Stimulated activated CD4-positive, alpha-beta T cell treated with anti-CD3 and anti-CD28 coated beads, Interleukin-1b, Interleukin-23, amount 100 ng/mL, for 4 hours (primary cell): ENCODE measurements around the gene NPAS2.

Experiments used
- DNase-seq, 2 donors: peaks; one replicate each; pipeline ENCODE4 v3.0.0-alpha.2; 2020; ENCODE audit warnings: low read depth in 2 of 2

NPAS2 gene, protein sequence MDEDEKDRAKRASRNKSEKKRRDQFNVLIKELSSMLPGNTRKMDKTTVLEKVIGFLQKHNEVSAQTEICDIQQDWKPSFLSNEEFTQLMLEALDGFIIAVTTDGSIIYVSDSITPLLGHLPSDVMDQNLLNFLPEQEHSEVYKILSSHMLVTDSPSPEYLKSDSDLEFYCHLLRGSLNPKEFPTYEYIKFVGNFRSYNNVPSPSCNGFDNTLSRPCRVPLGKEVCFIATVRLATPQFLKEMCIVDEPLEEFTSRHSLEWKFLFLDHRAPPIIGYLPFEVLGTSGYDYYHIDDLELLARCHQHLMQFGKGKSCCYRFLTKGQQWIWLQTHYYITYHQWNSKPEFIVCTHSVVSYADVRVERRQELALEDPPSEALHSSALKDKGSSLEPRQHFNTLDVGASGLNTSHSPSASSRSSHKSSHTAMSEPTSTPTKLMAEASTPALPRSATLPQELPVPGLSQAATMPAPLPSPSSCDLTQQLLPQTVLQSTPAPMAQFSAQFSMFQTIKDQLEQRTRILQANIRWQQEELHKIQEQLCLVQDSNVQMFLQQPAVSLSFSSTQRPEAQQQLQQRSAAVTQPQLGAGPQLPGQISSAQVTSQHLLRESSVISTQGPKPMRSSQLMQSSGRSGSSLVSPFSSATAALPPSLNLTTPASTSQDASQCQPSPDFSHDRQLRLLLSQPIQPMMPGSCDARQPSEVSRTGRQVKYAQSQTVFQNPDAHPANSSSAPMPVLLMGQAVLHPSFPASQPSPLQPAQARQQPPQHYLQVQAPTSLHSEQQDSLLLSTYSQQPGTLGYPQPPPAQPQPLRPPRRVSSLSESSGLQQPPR

DNA sequence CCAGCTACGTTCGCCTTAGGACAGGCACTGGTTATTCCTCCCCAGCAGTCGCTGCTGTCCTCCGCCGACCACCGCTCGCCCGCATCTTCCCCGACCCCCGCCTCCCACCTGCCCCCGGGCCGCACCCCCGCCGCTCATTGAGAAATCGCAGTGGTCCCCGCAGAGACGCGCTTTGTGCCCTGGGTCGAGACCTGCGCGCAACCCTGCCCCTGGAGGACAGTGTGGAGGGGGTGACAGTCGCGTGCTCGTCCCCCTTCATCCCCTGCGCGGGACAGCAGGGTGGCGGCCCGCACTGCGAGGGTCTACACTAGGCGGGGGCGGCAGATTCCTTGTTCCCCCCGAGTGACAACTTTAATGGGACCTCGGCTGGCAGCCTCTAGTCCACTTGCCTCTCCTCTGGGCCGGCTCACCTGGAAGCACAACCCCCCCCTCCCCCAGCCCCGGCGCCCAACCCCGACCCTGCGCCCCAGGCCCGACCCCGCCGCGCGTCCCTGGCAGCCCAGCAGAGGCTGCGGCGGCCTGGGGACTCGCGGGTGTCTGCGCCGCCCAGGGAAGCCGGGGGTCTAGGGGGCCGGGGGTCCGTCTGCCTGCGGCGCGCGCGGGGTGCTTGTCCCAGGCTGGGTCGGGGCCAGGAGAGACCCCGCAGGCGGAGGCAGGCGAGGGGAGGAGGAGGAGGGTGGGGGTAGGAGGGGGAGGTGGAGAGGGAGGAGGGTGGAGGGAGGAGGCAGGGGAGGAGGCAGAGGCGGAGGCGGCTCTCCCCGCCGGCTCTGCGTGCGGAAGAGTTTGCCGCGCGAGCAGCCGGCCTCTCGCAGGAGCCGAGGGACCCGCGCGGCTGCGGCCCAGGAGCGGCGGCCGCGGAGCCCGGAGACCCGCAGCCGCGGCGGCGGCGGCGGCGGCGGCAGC is at the start of gene NPAS2:
Gene NPAS2, plus strand, starts transcription at position 770 of the 903 bp plus-strand sequence. CDS start 84,616 bp downstream, outside the sequence.
- DNase-seq, result peak in 1 of 2 donors; percentile 15

DNA sequence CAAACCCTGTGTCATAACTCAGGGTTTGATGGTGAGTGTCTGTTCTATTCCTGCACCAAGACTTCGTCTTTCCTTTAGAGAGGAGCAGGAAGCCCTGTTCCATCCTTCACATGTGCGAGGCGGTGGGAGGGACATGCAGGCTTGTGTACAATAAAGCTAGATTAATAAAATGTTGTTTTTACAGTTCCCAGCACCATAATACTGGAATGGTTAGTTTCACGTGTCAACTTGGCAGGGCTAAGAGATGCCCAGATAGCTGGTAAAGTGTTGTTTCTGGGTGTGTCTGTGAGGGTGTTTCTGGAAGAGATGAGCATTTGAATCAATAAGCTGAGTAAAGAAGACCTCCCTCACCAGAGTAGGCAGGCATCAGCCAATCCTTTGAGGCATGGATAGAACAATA is 48.8 kb upstream of the NPAS2 start:
- DNase-seq, result no peak

DNA sequence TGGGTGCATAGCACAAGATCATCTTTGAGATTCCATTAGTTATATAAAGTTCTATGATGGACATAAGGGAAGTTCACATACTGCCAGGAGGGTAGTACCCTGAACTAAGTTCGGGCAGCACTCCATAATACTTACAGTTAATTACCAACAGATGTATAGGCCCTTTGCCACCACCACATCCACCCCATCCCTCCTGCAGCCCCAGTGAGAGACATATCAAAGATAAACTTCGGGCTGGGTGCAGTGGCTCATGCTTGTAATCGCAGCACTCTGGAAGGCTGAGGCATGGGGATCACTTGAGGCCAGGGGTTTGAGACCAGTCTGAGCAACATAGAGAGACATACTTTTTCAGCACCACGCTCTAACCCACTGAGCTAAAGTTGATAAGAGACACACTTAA is 46.4 kb upstream of the NPAS2 start:
- DNase-seq, result no peak

DNA sequence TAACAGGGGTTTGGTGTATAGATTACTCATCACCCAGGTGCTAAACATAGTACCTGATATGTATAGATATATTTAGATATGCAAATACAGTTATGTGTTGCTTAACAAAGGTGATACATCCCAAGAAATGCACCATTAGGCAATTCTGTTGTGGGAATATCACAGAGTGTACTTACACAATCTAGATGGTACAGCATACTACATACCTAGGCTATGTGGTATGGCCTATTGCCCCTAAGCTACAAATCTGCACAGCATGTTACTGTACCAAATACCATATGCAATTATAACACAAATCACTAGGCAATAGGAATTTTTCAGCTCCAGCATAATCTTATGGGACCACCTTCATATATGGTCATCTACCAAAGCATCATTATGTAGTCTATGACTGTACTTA is 43.5 kb upstream of the NPAS2 start:
- DNase-seq, result no peak

DNA sequence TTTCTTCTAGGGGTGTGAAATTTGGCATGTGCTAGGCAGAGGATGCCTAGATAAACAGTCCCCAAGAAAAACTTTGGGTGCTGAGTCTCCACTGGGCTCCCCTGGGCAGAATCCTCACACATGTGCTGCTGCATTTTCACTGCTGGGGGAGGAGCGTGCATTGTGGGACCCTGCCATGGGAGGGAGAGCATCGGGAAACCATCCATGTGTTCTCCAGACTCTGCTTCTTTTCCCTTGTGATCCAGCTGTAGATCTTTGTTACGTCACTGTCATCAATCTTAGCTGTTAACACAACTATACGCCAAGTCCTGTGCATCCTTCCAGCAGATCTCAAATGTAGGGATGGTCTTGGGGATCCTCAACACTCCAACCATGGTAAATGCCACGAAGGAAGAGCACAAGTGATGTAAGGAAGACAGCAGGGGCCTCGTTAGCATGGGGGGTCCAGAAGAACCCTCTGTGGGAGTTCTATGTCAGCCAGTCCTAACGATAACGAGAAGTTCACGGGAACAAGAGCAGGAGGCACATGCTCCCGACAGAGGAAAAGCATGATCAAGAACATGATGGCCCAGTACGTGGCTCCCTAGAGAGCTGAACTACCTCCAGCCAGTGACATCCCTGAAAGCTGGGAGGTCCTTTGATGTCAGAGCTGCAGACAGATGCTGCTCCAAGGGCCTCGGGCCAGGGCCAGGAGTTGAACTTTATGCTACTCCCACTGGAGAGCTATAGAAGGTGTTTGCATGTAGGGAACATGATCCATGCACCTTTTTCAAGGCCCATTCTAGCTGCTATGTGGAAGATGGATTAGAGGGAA is 41.1 kb upstream of the NPAS2 start:
- DNase-seq, result no peak

DNA sequence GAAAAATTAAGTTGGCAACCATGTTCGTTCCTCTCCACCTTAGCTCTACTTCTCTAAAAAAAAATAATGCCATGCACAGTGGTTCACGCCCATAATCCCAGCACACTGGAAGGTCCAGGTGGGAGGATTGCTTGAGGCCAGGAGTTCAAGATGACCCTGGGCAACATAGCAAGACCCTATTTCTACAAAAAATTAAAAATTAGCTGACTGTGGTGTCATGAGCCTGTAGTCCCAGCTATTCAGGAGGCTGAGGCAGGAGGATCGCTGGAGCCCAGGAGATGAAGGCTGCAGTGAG is 40.1 kb upstream of the NPAS2 start:
- no peak for DNase-seq

DNA sequence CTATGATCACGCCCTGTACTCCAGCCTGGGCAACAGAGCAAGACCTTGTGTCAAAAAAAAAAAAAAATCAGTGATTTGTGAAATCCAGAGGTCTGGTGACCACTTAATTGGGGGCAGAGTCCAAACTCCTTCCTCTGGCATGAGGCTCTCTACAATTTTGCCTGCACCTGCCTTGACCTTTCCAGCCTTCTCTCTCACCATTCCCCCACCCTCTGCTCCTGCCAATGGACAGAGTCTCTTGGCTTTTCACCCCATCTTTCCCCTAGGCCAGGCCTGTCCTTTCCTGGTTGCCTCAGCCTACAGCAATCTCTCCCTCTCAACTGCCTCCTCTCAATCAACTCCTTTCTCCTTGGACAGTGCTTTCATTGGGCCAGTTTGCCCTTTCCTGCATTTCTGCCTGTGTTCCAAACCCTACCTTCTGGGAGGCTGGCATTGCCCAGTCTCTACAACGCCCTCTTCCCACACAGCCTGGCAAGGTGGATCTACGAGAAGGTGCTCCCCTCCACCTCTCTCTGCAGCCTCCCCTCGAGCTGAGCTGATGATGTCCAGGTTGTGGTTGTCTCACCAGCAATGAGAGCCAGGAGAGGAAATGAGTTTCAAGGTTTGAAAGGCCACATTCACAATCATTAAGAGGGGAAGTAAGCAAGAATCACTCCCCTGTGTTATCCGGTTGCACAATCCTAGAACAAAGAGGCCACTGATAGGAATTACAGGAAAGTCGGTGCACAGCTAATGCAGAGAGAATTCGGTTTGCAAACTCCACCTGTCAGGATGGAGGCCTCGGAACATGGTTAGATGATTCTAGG is 39.5 kb upstream of the NPAS2 start:
- no peak for DNase-seq

DNA sequence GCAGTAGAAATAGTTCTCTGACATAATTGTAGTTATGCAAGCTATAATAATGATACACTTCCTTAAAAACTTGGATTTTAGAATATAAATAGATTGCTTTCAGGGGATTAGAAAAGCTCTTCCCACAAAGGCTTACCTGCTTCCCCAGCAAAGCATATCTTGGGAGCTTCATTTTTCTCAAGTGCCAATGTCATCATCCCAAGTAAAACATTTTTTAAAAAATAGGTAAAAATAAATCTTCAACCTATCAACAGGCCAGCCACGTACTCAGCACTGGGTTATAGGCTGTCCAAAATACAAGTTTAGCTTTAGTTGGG is 39.0 kb upstream of the NPAS2 start:
- no peak for DNase-seq

DNA sequence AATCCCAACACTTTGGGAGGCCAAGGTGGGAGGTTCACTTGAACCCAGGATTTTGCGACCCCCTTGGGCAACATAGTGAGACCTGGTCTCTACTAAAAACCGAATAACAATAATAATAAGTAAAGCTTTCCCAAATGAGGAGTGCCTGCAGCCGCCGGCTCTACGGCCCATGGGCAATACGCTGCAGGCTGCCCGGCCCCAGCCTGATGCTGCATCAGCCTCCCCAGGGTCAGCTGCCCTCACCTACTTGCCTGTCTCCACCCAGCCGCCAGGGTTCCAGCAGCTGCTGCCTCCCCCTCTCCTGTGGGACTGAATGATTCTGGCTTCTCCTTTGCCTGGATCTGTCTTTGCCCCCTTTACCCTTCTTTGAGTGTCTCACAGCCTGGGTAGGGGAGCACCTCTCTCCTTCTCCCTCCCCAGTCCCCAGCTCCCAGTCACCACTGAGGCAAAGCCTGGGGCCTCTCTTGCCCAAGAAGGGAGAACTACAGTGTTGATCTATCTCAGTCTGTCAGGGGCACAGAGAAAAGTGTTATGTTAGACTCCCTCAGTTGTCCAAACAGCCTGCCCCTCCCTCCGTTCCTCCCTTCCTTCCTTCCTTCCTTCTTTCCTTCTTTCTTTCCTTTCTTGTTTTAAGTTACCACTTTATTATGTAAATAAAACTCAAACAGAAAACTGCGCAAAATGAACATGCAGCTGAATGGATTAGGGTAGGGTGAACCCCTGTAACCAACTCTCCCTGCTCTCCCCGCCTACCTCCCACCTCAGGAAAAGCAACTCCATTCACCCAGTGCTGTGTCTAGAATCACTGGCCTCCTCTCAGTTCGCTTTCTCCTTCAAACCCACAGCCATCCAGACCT is 38.2 kb upstream of the NPAS2 start:
- no peak for DNase-seq

DNA sequence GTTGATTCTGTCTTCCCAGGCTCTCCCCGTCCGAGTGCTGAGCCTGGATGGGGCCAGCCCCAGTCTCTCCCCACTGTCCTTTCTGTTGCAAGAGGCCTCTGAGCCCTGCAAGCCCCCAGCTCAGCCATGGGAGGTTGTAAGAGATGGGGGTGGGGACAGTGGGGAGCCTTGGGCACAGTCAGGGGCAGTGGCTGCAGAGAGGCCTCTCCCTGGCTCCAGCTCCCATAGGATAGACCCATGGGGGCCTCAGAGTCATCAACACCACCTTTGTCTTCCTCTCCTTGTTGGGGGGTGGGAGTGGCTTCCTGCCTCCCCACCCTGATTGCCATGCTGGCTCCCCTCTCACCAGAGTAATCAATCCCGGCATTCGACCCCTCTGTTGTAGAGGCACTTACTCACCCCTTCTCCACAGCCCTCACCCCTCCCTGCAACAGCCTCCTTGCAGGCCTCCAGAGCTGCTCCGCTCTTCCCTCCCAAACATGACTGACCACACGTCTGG is 37.5 kb upstream of the NPAS2 start:
- DNase-seq, result no peak

DNA sequence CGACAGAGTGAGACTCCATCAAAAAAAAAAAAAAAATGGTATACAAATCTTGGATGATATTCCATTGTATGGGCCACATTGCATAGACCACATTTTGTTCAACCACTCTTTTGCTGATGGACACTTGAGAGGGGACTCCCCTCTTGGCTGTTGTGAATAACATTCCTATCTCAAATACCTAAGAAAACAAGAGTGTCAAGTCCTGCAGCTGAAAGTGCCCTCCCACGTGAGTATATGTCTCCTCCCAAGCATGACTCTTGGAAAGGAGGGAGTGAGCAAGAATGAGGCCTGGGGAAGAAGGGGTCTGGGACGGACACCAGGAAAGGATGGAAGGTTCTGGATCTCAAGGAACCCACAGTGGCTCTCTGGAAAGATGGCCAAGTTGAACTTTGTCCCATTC is 36.0 kb upstream of the NPAS2 start:
- DNase-seq, result no peak

DNA sequence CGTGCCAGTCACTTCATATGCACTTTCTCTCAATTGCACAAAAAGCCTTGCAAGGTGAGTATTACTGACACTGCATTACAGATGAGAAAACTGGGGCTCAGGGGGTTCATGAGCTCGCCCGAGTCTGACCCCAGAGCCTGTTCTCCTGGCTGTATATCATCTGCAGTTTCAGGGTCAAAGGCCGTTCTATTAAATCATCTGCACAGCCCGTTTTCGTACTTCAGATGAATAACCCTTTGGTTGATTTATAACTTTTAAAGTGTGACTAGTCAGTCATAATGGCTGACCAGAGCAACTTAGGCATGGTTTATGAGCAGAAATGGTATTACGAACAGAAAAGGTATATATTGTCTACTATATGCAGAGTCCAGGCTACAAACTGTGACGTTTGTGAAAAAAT is 35.3 kb upstream of the NPAS2 start:
- no peak for DNase-seq

DNA sequence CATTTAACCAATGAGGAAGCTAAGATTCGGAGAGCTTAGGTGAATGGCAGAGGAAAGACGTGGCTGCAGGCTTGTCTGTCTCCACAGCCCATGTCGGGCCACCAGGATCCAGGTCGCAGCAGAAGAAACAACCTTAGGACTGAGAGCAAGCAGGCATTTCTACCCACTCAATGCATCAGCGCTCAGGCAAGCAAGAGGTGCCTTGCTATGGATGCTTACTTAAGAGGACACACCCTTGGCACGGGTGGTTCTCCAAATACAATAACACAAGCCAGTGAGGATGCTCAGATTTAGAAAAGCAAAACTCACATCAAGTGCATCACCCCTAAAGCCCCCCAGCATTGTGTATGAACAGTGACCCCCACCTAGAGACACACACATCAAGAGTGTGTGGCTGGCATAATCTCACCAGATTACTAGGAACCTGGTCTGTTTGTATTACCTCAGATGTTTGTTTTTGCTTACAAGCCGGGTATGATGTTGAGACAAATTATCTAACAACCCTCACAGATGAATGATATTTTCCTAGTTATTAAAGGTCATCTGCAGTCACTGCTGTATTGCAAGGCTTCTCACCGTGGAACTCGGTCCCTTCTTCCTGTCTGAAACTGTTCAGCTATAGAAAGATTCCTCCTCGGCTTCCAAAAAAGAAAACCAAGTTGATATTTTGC is 34.2 kb upstream of the NPAS2 start:
- DNase-seq, result no peak

DNA sequence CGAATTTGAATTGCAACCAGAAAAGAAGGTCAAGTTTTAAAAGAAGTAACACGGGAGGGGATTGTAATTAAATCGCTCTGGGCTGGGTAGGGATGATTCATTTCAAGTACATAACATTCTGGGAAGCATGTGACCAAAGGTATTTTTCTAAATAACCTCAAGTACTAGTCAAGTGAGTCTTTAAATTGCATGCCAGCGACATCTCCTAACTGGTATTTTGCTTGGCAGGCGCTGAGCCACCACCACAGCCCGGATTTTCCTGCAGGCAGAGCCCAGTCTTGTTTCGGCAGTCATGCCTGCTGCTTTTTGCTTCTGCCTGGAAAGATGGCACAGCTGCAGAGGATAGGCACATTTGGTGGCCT is 33.7 kb upstream of the NPAS2 start:
- no peak for DNase-seq

DNA sequence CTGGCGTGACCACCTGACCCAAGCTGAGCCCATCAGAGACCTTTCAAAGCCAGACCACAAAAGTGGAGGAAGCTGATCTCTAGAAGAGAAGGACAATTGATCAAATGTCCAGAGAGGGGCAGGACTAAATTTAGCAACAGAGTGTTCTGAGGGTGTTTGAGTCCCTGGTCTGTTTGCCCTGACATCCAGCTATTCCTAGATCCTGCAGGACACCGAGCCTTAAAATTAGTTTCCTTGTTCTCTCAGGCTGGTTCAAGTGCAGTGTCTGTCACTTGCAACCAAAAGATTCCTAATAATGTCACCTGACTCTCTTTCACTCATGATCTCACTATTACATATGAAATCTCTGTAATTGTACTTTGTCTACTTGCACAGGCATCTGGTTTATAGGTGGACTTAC is 33.0 kb upstream of the NPAS2 start:
- DNase-seq, result no peak

DNA sequence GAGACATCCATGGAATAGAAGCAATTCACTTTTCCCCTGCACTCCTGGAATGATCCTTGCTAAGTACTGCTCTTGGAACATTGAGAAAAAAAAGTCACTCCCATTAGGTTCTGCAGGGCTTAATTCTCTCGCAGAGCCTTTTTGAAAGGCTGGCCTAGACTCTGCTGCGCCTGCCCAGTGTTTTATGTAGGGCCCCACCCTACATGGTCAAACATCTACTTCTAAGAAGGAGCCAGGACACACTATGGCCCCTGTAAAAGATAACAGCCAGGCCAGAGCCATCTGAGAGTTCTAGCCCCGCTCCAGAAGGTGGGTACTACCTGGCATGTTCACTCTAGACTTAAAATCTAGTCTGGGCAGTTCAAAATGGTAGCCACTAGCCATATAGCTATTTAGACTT is 30.6 kb upstream of the NPAS2 start:
- DNase-seq, result no peak

DNA sequence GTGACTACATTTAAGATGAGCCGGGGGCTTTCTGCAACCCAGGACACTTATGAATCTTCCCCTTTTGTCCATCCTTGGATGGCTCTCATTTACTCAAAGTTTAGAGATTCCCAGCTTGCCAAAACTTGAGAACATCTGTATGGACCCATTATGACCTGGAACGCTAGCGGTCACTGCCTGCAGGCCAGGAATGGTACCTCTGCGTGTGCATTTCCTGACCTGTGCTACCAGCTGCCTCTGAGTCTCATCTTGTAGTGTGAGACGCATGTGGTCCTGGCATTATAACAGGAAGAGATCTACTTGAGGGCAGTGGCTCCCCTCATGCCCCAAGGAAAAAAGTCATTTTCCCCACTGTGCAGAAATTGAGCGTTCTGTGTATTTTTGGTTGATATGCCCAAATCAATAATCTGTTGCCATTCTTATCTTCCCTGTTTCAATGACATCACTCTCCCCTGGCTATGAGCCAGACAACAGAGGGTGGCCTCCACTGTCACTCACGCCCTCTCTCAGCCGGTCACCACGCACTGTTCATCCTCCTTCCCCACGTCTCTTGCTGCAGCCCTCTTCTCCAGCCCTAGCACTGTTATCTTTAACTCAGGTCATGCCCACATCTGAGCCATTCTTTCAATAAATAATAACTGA is 28.5 kb upstream of the NPAS2 start:
- DNase-seq, result no peak

DNA sequence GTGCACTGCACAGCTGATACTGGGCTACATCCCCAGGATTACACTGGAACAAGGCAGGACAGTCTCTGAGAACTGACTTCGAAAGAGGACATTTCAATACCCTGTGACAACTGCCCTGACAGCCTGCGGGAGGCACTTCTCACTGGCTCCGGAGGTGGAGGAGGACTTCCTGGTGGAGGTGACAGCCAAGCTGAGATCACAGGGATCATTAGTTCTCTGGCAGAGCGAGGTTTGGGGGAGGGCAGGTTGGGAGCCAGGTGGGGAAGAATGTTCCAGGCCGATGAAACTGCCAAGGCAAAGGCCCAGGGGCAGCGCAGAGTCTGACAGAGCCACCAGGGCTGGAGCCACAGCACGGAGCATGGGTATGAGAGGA is 28.0 kb upstream of the NPAS2 start:
- DNase-seq, result no peak

DNA sequence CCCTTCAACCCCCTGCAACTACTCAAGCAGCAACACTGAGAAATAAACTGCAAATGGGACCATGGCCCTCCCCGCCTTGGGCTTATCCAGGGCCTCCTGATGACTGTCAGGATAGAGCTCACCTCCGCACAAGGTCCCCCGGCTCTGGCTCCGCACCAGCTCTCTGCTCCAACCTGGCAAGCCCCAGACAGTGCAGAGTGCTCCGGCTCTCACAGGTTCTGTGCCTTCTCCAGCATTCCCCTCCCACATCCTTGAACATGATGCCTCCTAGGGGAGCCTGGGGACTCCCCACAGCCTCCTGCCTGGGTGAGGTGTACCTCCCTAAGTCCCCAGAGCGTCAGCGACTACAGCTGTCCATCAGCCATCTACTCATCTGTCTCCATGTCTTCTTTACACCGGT is 26.7 kb upstream of the NPAS2 start:
- DNase-seq, result no peak
